OCI-LY3 (cell line): ENCODE measurements around the gene VAV2.

Source experiments
- EZH2phosphoT487 ChIP-seq: fragments of 200-600 bp; shearing (Covaris generic); IDR thresholded peaks from 2 replicates; pipeline ENCODE4 v1.6.1; 2018; ENCODE audit warnings: antibody characterized with exemption, mixed run types, low read depth
- TF ChIP-seq, protein P1 (sequence below): fragments of 200-600, 300-600 bp; sonication (generic); IDR thresholded peaks from 2 replicates; pipeline ENCODE4 v1.5.1; 2014; ENCODE audit warnings: antibody characterized with exemption, low read length, low read depth

DNA sequence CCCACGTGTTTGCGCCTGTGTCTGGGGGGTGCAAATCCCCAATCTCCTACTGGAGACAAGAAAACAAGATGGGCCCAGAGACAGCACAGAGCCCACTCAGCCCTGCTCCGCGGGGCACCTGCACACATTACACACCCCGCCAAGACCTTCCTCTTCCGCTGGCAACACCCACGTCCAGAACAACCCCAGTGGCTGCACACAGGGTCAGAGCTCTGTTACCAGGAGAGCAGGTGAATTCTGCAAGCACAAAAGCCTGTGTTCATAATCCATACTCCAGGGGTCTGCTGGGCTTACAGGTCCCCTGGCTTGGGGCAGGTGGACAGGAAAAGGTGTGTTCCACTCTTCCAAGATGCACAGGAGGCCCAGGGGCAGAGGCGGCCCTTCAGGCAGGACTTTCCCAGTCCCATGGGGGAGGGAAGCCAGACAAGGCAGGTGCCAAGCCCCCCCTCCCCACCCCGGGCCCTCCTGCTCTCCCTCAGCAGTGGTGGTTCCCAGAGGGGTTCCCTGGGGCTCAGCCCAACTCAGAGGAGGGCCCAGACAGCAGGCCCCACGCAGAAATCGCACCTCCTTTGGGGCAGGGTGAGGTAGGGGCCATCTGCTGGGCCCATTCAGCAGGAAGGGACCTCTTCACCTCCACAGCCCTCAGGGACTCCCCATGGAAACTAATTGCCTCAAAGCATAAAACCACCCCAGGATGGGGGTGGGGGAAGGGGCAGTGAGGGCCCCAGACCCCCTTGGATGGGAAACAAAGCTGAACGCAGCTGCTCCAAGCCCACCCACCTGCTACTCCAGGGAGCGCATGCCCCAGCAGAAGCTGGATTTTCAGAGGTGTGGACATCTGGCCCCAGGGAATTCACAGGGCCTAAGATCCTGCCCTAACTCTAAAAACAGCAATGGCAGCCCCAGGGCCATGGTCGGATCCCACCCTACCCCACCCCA lies 105.3 kb downstream of the VAV2 start:
- TF ChIP-seq, protein P1, sequence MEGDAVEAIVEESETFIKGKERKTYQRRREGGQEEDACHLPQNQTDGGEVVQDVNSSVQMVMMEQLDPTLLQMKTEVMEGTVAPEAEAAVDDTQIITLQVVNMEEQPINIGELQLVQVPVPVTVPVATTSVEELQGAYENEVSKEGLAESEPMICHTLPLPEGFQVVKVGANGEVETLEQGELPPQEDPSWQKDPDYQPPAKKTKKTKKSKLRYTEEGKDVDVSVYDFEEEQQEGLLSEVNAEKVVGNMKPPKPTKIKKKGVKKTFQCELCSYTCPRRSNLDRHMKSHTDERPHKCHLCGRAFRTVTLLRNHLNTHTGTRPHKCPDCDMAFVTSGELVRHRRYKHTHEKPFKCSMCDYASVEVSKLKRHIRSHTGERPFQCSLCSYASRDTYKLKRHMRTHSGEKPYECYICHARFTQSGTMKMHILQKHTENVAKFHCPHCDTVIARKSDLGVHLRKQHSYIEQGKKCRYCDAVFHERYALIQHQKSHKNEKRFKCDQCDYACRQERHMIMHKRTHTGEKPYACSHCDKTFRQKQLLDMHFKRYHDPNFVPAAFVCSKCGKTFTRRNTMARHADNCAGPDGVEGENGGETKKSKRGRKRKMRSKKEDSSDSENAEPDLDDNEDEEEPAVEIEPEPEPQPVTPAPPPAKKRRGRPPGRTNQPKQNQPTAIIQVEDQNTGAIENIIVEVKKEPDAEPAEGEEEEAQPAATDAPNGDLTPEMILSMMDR, result no peak
- no peak for TF ChIP-seq EZH2phosphoT487
